ENCODE measurements around the gene LMOD3.

DNA sequence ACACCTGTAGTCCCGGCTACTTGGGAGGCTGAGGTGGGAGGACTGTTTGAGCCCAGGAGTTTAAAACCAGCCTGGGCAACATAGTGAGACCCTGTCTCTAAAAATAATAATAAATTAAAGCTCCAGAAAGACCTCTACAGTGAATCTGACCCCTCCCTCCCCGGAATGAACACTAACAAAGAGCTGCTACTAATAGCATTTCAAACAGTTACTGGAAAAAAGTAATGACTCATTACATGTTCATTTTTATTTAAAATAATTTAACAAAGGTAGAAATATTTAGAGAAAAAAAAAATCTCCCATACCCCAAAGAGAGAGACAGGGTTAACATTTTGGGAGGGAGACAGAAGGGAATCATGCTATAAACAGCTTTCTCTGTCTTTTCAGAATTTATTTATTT is 40.0 kb downstream of the LMOD3 start:
- no peak for TF ChIP-seq GATA2 (IDR thresholded peaks at IDR 0.05; ENCODE audit: low read depth, low read length)
- TF ChIP-seq GATA3 (IDR thresholded peaks at IDR 0.05; ENCODE audit: low read depth, low read length), result no peak

All from SH-SY5Y (cell line).